HCT116 (cell line): Measurements from ENCODE around the gene LRRC72.

Experiments
- CEBPB ChIP-seq: IDR thresholded peaks from 2 replicates; pipeline ENCODE4 v1.6.1; 2012; ENCODE audit warnings: low read depth
- CTCF ChIP-seq, 3 experiments: fragments of 200-600 bp in 1 of 3; sonication (generic) in 1 of 3; IDR thresholded peaks in 2 of 3; conservative IDR thresholded peaks in 1 of 3; 2 replicates each; pipeline ENCODE4 v1.5.1; 2012 to 2017; ENCODE audit warnings: low read depth in 2 of 3, low read length in 2 of 3, antibody characterized with exemption in 1 of 3, borderline replicate concordance in 1 of 3, control low read depth in 1 of 3, mild to moderate bottlenecking in 1 of 3, mixed read lengths in 1 of 3, mixed run types in 1 of 3, moderate library complexity in 1 of 3; ENCODE audit not compliant: insufficient read depth in 1 of 3
- EZH2 ChIP-seq: fragments of 200-600 bp; sonication (generic); IDR thresholded peaks from 2 replicates; pipeline ENCODE4 v1.6.1; 2017; ENCODE audit warnings: antibody characterized with exemption, mixed run types
- EZH2phosphoT487 ChIP-seq: fragments of 200-600 bp; IDR thresholded peaks from 2 replicates; pipeline ENCODE4 v1.6.1; 2018; ENCODE audit warnings: antibody characterized with exemption, borderline replicate concordance
- MAX ChIP-seq: IDR thresholded peaks from 2 replicates; pipeline ENCODE4 v1.6.1; 2012
- POLR2A ChIP-seq: IDR thresholded peaks from 2 replicates; pipeline ENCODE4 v1.7.0; 2011; ENCODE audit warnings: borderline replicate concordance; ENCODE audit not compliant: insufficient read depth, insufficient read length; ENCODE audit errors: extremely low read depth
- POLR2AphosphoS5 ChIP-seq: IDR thresholded peaks from 2 replicates; pipeline ENCODE4 v1.6.1; 2011; ENCODE audit warnings: mild to moderate bottlenecking, low read depth, low read length, moderate library complexity
- RAD21 ChIP-seq: IDR thresholded peaks from 2 replicates; pipeline ENCODE4 v1.6.1; 2012; ENCODE audit warnings: low read depth, mild to moderate bottlenecking
- REST ChIP-seq: IDR thresholded peaks from 2 replicates; pipeline ENCODE4 v1.6.1; 2012; ENCODE audit warnings: low read depth
- SIN3A ChIP-seq: IDR thresholded peaks from 2 replicates; pipeline ENCODE4 v1.6.1; 2012; ENCODE audit warnings: low read depth
- ZBTB33 ChIP-seq: IDR thresholded peaks from 2 replicates; pipeline ENCODE4 v1.6.1; 2011; ENCODE audit warnings: mild to moderate bottlenecking, low read length, moderate library complexity; ENCODE audit not compliant: insufficient replicate concordance; ENCODE audit errors: extremely low read depth
- ZNF274 ChIP-seq: fragments of 200-500 bp; sonication (Bioruptor generic); IDR thresholded peaks from 2 replicates; pipeline ENCODE4 v1.6.1; 2014; ENCODE audit warnings: mild to moderate bottlenecking, low read depth, low read length, inconsistent platforms

- TF ChIP-seq CTCF (IDR thresholded peaks at IDR 0.05 in 2 of 3, conservative IDR thresholded peaks at IDR 0.05 in 1 of 3; ENCODE audit: borderline replicate concordance in 1 of 3, insufficient read depth in 1 of 3, low read depth in 2 of 3, low read length in 2 of 3) = no peak
- no peak for TF ChIP-seq POLR2A
- TF ChIP-seq EZH2 = no peak
- no peak for TF ChIP-seq RAD21
- TF ChIP-seq POLR2AphosphoS5 = no peak
- TF ChIP-seq EZH2phosphoT487 = no peak
- no peak for TF ChIP-seq MAX
- no peak for TF ChIP-seq CEBPB
- TF ChIP-seq REST = no peak
- no peak for TF ChIP-seq ZNF274
- TF ChIP-seq SIN3A = no peak
- no peak for TF ChIP-seq ZBTB33
These were observed 61.2 kb downstream of the LRRC72 start for GRCh38 chr7:16587790-16588189.
